8988T (cell line): Measurements from ENCODE around the gene CST8.
"Not testable (repeated sequence)": the region's sequence is repeated elsewhere in the genome, so short reads cannot be mapped to it uniquely, and the experiment has no call there.

Experiments used
- DNase-seq: peaks from one replicate; pipeline ENCODE4 v3.0.0; 2011

Gene CST8

GRCh38 chr20:23490817-23491216 lies at the start of gene CST8:
TSS of gene CST8 (plus strand) at chr20:23491117. CDS start at chr20:23491668, 551 bp downstream.
- DNase-seq: no peak

GRCh38 chr20:23441850-23442313 lies 49.0 kb upstream of the CST8 start:
- peak; percentile 71 for DNase-seq

GRCh38 chr20:23442436-23442835 lies 48.5 kb upstream of the CST8 start:
- no peak for DNase-seq

GRCh38 chr20:23444859-23445258 lies 46.1 kb upstream of the CST8 start:
- no peak for DNase-seq

- DNase-seq: peak; percentile 64
Measured at GRCh38 chr20:23445596-23446217, 45.2 kb upstream of the CST8 start.

- no peak for DNase-seq
Measured at GRCh38 chr20:23446505-23446904, 44.4 kb upstream of the CST8 start.

GRCh38 chr20:23448167-23448566 lies 42.8 kb upstream of the CST8 start:
- no peak for DNase-seq

GRCh38 chr20:23449421-23449820 lies 41.5 kb upstream of the CST8 start:
- DNase-seq: no peak

GRCh38 chr20:23450877-23451276 lies 40.0 kb upstream of the CST8 start:
- no peak for DNase-seq

GRCh38 chr20:23451956-23452487 lies 38.9 kb upstream of the CST8 start:
- DNase-seq: no peak

- no peak for DNase-seq
Measured at GRCh38 chr20:23452776-23453175, 38.1 kb upstream of the CST8 start, which contains the start of gene CST11. TSS of gene CST11 (minus strand) at chr20:23452876. CDS start at chr20:23452811, 65 bp downstream.

- DNase-seq: no peak
Measured at GRCh38 chr20:23453549-23454543, 37.1 kb upstream of the CST8 start.

GRCh38 chr20:23454816-23455215 lies 36.1 kb upstream of the CST8 start:
- no peak for DNase-seq

- DNase-seq: no peak
Measured at GRCh38 chr20:23455639-23456038, 35.3 kb upstream of the CST8 start.

- DNase-seq: no peak
Measured at GRCh38 chr20:23456409-23456808, 34.5 kb upstream of the CST8 start.

GRCh38 chr20:23456873-23457272 lies 34.0 kb upstream of the CST8 start:
- DNase-seq: no peak

GRCh38 chr20:23459461-23460150 lies 31.3 kb upstream of the CST8 start:
- no peak for DNase-seq

GRCh38 chr20:23461180-23461579 lies 29.7 kb upstream of the CST8 start:
- DNase-seq: no peak

GRCh38 chr20:23466961-23467360 lies 24.0 kb upstream of the CST8 start:
- not testable (repeated sequence) for DNase-seq

GRCh38 chr20:23472306-23472705 lies 18.6 kb upstream of the CST8 start:
- DNase-seq: not testable (repeated sequence)

GRCh38 chr20:23473293-23473692 lies 17.6 kb upstream of the CST8 start:
- not testable (repeated sequence) for DNase-seq

- no peak for DNase-seq
Measured at GRCh38 chr20:23475395-23475794, 15.5 kb upstream of the CST8 start.
